Panc1 (cell line): ENCODE measurements around the gene EIF2S3. TPM values are rescaled to one million over a fixed set of nuclear protein-coding genes. Genes with fewer than 3 reads are reported as not detected.
A peak's percentile ranks its signal among the peaks of the same experiment; 100 is the strongest.

Experiments used
- ATAC-seq: fragments of 200-7000 bp; cut with Tn5 transposase; 2 replicates; pipeline ENCODE4 v1.9.1; 2020; ENCODE audit warnings: mild to moderate bottlenecking, moderate library complexity
- BruUV-seq: library from RNA; stranded (reverse); fragments of 400-500 nt; replicated peaks from 2 replicates; lab custom pipeline; 2021; lab: Mats Ljungman, UMichigan
- CTCF ChIA-PET: fragments of 300-600 bp; sonication (Branson Sonifier 250); formaldehyde crosslinking; loops from one replicate; lab custom pipeline; 2022; ENCODE audit warnings: antibody characterized with exemption; lab: Charles Lee
- POLR2A ChIA-PET: fragments of 300-600 bp; sonication (Branson Sonifier 250); formaldehyde crosslinking; loops from one replicate; lab custom pipeline; 2022; ENCODE audit warnings: antibody characterized with exemption; lab: Charles Lee
- DNase-seq: peaks from one replicate; pipeline ENCODE4 v3.0.0-alpha.2; 2010; ENCODE audit warnings: low read depth, low spot score
- H3K27ac ChIP-seq: 2 replicates; pipeline ENCODE4 v1.5.1; 2011; ENCODE audit warnings: mild to moderate bottlenecking, low read length, inconsistent platforms
- H3K27me3 ChIP-seq: fragments of 200-500 bp; sonication (Bioruptor generic); 2 replicates; pipeline ENCODE4 v1.6.0; 2014; ENCODE audit warnings: low read length, inconsistent platforms; ENCODE audit not compliant: control insufficient read depth, insufficient read depth
- H3K36me3 ChIP-seq: fragments of 200-500 bp; sonication (Bioruptor generic); 2 replicates; pipeline ENCODE4 v1.5.1; 2014; ENCODE audit warnings: inconsistent platforms, mild to moderate bottlenecking, low read length, moderate library complexity; ENCODE audit not compliant: control insufficient read depth, insufficient read depth
- H3K4me1 ChIP-seq: 2 replicates; pipeline ENCODE4 v1.5.1; 2011; ENCODE audit warnings: inconsistent platforms, mild to moderate bottlenecking, low read length, moderate library complexity; ENCODE audit not compliant: control insufficient read depth, insufficient read depth
- H3K4me3 ChIP-seq, 2 experiments: 2 replicates each; pipeline ENCODE4 v1.5.1; 2011 to 2012; ENCODE audit warnings: low read depth in 2 of 2, low read length in 2 of 2, mild to moderate bottlenecking in 2 of 2, inconsistent platforms in 1 of 2, moderate library complexity in 1 of 2
- H3K9me3 ChIP-seq: fragments of 200-500 bp; sonication (Bioruptor generic); 2 replicates; pipeline ENCODE4 v1.5.1; 2014; ENCODE audit warnings: low read depth, mild to moderate bottlenecking, inconsistent platforms, low read length, moderate library complexity; ENCODE audit not compliant: control insufficient read depth, insufficient read depth
- CTCF ChIP-seq: fragments of 450-650 bp; IDR thresholded peaks from 2 replicates; pipeline ENCODE4 v1.5.1; 2017; ENCODE audit warnings: mild to moderate bottlenecking
- POLR2AphosphoS5 ChIP-seq: IDR thresholded peaks from 2 replicates; pipeline ENCODE4 v1.6.1; 2012; ENCODE audit warnings: mild to moderate bottlenecking, low read depth, low read length, moderate library complexity
- REST ChIP-seq, 2 experiments: IDR thresholded peaks; 2 replicates each; pipeline ENCODE4 v1.6.1; 2011 to 2012; ENCODE audit warnings: low read depth in 2 of 2, control low read depth in 1 of 2, low read length in 1 of 2, mild to moderate bottlenecking in 1 of 2, moderate library complexity in 1 of 2; ENCODE audit not compliant: insufficient read depth in 1 of 2
- SIN3A ChIP-seq: IDR thresholded peaks from 2 replicates; pipeline ENCODE4 v1.6.1; 2012; ENCODE audit warnings: low read depth, mild to moderate bottlenecking, low read length, moderate library complexity, borderline replicate concordance; ENCODE audit not compliant: insufficient read depth
- TCF7L2 ChIP-seq: IDR thresholded peaks from 2 replicates; pipeline ENCODE4 v1.6.1; 2011; ENCODE audit warnings: mild to moderate bottlenecking, low read depth, low read length, inconsistent platforms
- in situ Hi-C: cut with HindIII; loops from 2 replicates; pipeline ENCODE4 v1.10.0; 2016; ENCODE audit warnings: low sequenced_read_pairs, low pct_unique_long_range_greater_than_20kb
- intact Hi-C: fragments of 100-400 bp; cut with micrococcal nuclease; formaldehyde crosslinking; loops from one replicate; pipeline ENCODE4 v1.10.0; 2022; ENCODE audit not compliant: unreplicated experiment
- total RNA-seq: library from RNA; stranded (reverse); gene quantifications from one replicate; pipeline ENCODE4 v1.2.1, GENCODE V29; 2021; ENCODE audit not compliant: unreplicated experiment

Gene EIF2S3
- total RNA-seq, 1 experiment from 2014 or later = 154 TPM

GRCh38 chrX:24099394-24099793, 44.6 kb downstream of the EIF2S3 start:
- no peak for TF ChIP-seq CTCF
- no peak for TF ChIP-seq REST (IDR thresholded peaks at IDR 0.05; ENCODE audit: insufficient read depth in 1 of 2, low read depth in 2 of 2, low read length in 1 of 2)
- no peak for TF ChIP-seq POLR2AphosphoS5
- TF ChIP-seq TCF7L2 = no peak
- TF ChIP-seq SIN3A = no peak
- DNase-seq (no peak), ATAC-seq (no peak)
- intact Hi-C loops (no loop called here), in situ Hi-C loops (no loop called here)
- CTCF ChIA-PET = no interaction called here
- H3K27me3 ChIP-seq = no peaks in the 10 kb centered on the region
- POLR2A ChIA-PET = no interaction called here
- H3K36me3 ChIP-seq = no peaks in the 10 kb centered on the region
- H3K4me3 ChIP-seq = no peak overlapping the region
- peaks cover 4% of the 10 kb centered on the region for H3K4me1 ChIP-seq
- no peak overlapping the region for H3K27ac ChIP-seq
- no TSS peak for BruUV-seq
- H3K9me3 ChIP-seq = no peaks in the 10 kb centered on the region

- no TSS peak for BruUV-seq
- H3K9me3 ChIP-seq = no peaks in the 10 kb centered on the region
- H3K4me1 ChIP-seq = peaks cover 4% of the 10 kb centered on the region
- intact Hi-C loops (no loop called here), in situ Hi-C loops (no loop called here)
- H3K27me3 ChIP-seq = no peaks in the 10 kb centered on the region
- POLR2A ChIA-PET = no interaction called here
- peak overlapping the region; percentile 12; the same call in 1 of the 2 replicates for H3K27ac ChIP-seq
- no peak overlapping the region for H3K4me3 ChIP-seq
- TF ChIP-seq POLR2AphosphoS5 (no peak), SIN3A (no peak), REST (IDR thresholded peaks at IDR 0.05; ENCODE audit: insufficient read depth in 1 of 2, low read depth in 2 of 2, low read length in 1 of 2) (no peak)
- no peak for ATAC-seq
- H3K36me3 ChIP-seq = no peaks in the 10 kb centered on the region
- CTCF ChIA-PET = no interaction called here
- no peak for DNase-seq
These were observed 46.0 kb downstream of the EIF2S3 start for GRCh38 chrX:24100713-24101112.
